B cell (primary cell): ENCODE data around the gene GET4. TPM values are rescaled to one million over a fixed set of nuclear protein-coding genes. Genes with fewer than 3 reads are reported as not detected.

Experiments used
- ATAC-seq: fragments of 200-7000 bp; cut with Tn5 transposase; one replicate; pipeline ENCODE4 v1.10.0; 2021; ENCODE audit warnings: low read depth, mild to moderate bottlenecking, moderate number of reproducible peaks, moderate library complexity
- CTCF ChIA-PET: fragments of 350-600 bp; sonication (Branson Sonifier 250); formaldehyde crosslinking; loops from one replicate; lab custom pipeline; 2021; ENCODE audit warnings: antibody characterized with exemption, inconsistent platforms; lab: Charles Lee
- POLR2A ChIA-PET: fragments of 350-600 bp; sonication (Branson Sonifier 250); formaldehyde crosslinking; loops from one replicate; lab custom pipeline; 2021; ENCODE audit warnings: antibody characterized with exemption; lab: Charles Lee
- DNase-seq: peaks from one replicate; pipeline ENCODE4 v3.0.0; 2013
- H2AFZ ChIP-seq: 2 replicates; pipeline ENCODE4 v1.6.1; 2012; ENCODE audit warnings: mild to moderate bottlenecking, low read depth, low read length; ENCODE audit not compliant: insufficient read depth, poor library complexity, severe bottlenecking
- H3K27ac ChIP-seq, 2 donors: 1 replicate in 1 of 2; 2 replicates in 1 of 2; pipeline ENCODE4 v1.5.1; 2012 to 2013; ENCODE audit warnings: low read length in 2 of 2, mild to moderate bottlenecking in 2 of 2, moderate library complexity in 1 of 2
- H3K27me3 ChIP-seq, 4 experiments: fragments of 200-600 bp in 1 of 4; sonication (generic) in 1 of 4; replicated peaks in 1 of 4; 1 replicate in 2 of 4; 2 replicates in 2 of 4; pipeline versions ENCODE4 v1.6.1 to v1.7.0; 2013 to 2016; ENCODE audit warnings: low read length in 3 of 4, mild to moderate bottlenecking in 2 of 4, mixed read lengths in 1 of 4, moderate library complexity in 1 of 4; ENCODE audit not compliant: insufficient read depth in 4 of 4, control insufficient read depth in 3 of 4; ENCODE audit errors: control extremely low read depth in 1 of 4
- H3K36me3 ChIP-seq, 2 experiments: replicated peaks in 1 of 2; 1 replicate in 1 of 2; 2 replicates in 1 of 2; pipeline versions ENCODE4 v1.6.1 to v1.7.1; 2013; ENCODE audit warnings: low read length in 1 of 2; ENCODE audit not compliant: insufficient read depth in 2 of 2, control insufficient read depth in 1 of 2; ENCODE audit errors: control extremely low read depth in 1 of 2, extremely low read depth in 1 of 2
- H3K4me1 ChIP-seq, 2 donors: fragments of 200-600 bp in 1 of 2; sonication (generic) in 1 of 2; 1 replicate in 1 of 2; 2 replicates in 1 of 2; pipeline versions ENCODE4 v1.5.1 to v1.6.1; 2013 to 2017; ENCODE audit warnings: low read length in 2 of 2; ENCODE audit not compliant: control insufficient read depth in 2 of 2, insufficient read depth in 2 of 2
- H3K4me2 ChIP-seq: replicated peaks from 2 replicates; pipeline ENCODE3; 2012; ENCODE audit warnings: mild to moderate bottlenecking, low read depth, low read length; ENCODE audit not compliant: poor library complexity, severe bottlenecking
- H3K4me3 ChIP-seq, 5 experiments: fragments of 200-600 bp in 1 of 5; sonication (generic) in 1 of 5; 1 replicate in 3 of 5; 2 replicates in 2 of 5; pipeline versions ENCODE4 v1.5.1 to v1.7.0; 2011 to 2016; ENCODE audit warnings: low read length in 4 of 5, mild to moderate bottlenecking in 4 of 5, low read depth in 2 of 5, control low read depth in 1 of 5, moderate library complexity in 1 of 5; ENCODE audit not compliant: insufficient read depth in 1 of 5; ENCODE audit errors: control extremely low read depth in 1 of 5, extremely low read depth in 1 of 5
- H3K79me2 ChIP-seq: fragments of 200-600 bp; sonication (generic); one replicate; pipeline ENCODE4 v1.6.0; 2016; ENCODE audit warnings: low read length; ENCODE audit not compliant: control insufficient read depth, insufficient read depth
- H3K9ac ChIP-seq: fragments of 200-600 bp; sonication (generic); 2 replicates; pipeline ENCODE4 v1.6.1; 2017; ENCODE audit warnings: mild to moderate bottlenecking, low read length, moderate library complexity
- H3K9me3 ChIP-seq, 3 donors: one replicate each; pipeline versions ENCODE4 v1.6.1 to v1.7.1; 2013; ENCODE audit warnings: low read length in 2 of 3; ENCODE audit not compliant: control insufficient read depth in 2 of 3, insufficient read depth in 1 of 3; ENCODE audit errors: control extremely low read depth in 1 of 3
- H4K20me1 ChIP-seq: 2 replicates; pipeline ENCODE4 v1.6.0; 2012; ENCODE audit warnings: mild to moderate bottlenecking, low read length; ENCODE audit not compliant: insufficient read depth, control insufficient read depth, poor library complexity, severe bottlenecking
- H3K27ac Mint-ChIP-seq: one replicate; pipeline ENCODE4 v1.8.0; 2021; ENCODE audit warnings: mixed read lengths
- H3K27me3 Mint-ChIP-seq: one replicate; pipeline ENCODE4 v1.8.0; 2021; ENCODE audit warnings: mixed read lengths
- H3K4me1 Mint-ChIP-seq: one replicate; pipeline ENCODE4 v1.8.0; 2021; ENCODE audit warnings: mixed read lengths
- H3K4me3 Mint-ChIP-seq: one replicate; pipeline ENCODE4 v1.8.0; 2021; ENCODE audit warnings: mixed read lengths
- H3K9me3 Mint-ChIP-seq: one replicate; pipeline ENCODE4 v1.8.0; 2022; ENCODE audit warnings: mixed read lengths; ENCODE audit not compliant: insufficient read depth
- CTCF ChIP-seq: fragments of 200-600 bp; IDR thresholded peaks from one replicate; pipeline ENCODE4 v1.8.0; 2022; ENCODE audit warnings: antibody characterized with exemption, mild to moderate bottlenecking
- EZH2 ChIP-seq: IDR thresholded peaks from 2 replicates; pipeline ENCODE4 v1.6.1; 2012; ENCODE audit warnings: borderline replicate concordance, low read depth, mild to moderate bottlenecking, moderate library complexity, low read length; ENCODE audit not compliant: insufficient read depth, poor library complexity, severe bottlenecking
- WGBS: methylation state at CpG from one replicate; pipeline ENCODE4 v1.1.5; 2013; ENCODE audit warnings: missing lambda C conversion rate; ENCODE audit not compliant: insufficient coverage; 5-methylcytosine and 5-hydroxymethylcytosine counted together
- intact Hi-C: fragments of 100-400 bp; cut with micrococcal nuclease; formaldehyde crosslinking; loops from one replicate; pipeline ENCODE4 v1.10.0; 2022
- polyA plus RNA-seq: library from polyadenylated mRNA; depleted of rRNA; stranded (reverse); fragments of >200 nt; gene quantifications from 2 replicates; pipeline ENCODE4 v1.2.3, GENCODE V29; 2012
- total RNA-seq, 2 donors: library from RNA; stranded (reverse); fragments of 120-200 nt in 1 of 2; gene quantifications; 1 replicate in 1 of 2; 2 replicates in 1 of 2; pipeline versions ENCODE4 v1.2.3 to v1.2.4, GENCODE V29; 2013 to 2022

Gene GET4
- total and polyA plus RNA-seq, 2 donors (not counting 1 experiment from before 2014, with no cell fraction given), result 53.5 to 65.5 TPM

GRCh38 chr7:857661-858060 is 18.7 kb upstream of the GET4 start:
- no peak for ATAC-seq
- no peak overlapping the region for H3K9ac ChIP-seq
- H3K9me3 ChIP-seq, result no peaks in the 10 kb centered on the region
- H3K36me3 ChIP-seq, result peaks cover 0 to 92% of the 10 kb centered on the region in 2 experiments
- H2AFZ ChIP-seq, result no peak overlapping the region
- Mint-ChIP-seq H3K9me3 (no peaks in the 10 kb centered on the region), H3K4me1 (no peaks in the 10 kb centered on the region), H3K27me3 (no peaks in the 10 kb centered on the region), H3K4me3 (no peak overlapping the region), H3K27ac (no peak overlapping the region)
- no peak for DNase-seq
- no peak for TF ChIP-seq EZH2
- TF ChIP-seq CTCF, result no peak
- no peak overlapping the region for H3K27ac ChIP-seq
- no peak overlapping the region for H3K4me2 ChIP-seq
- no peaks in the 10 kb centered on the region for H3K27me3 ChIP-seq
- ChIA-PET CTCF (interaction anchor here (0.9 to 1.2 kb wide), 2 partner anchors 15 to 41 kb away, joined by 3 to 4 read pairs; no protein-coding TSS in a partner anchor), POLR2A (no interaction called here)
- H3K4me1 ChIP-seq, result no peaks in the 10 kb centered on the region
- no peak overlapping the region for H3K4me3 ChIP-seq
- H4K20me1 ChIP-seq, result no peaks in the 10 kb centered on the region
- intact Hi-C loops, result no loop called here
- no peaks in the 10 kb centered on the region for H3K79me2 ChIP-seq
- WGBS, result 97% methylated on average over 9 of the region's 9 CpGs

GRCh38 chr7:859359-860030 is 16.9 kb upstream of the GET4 start:
- no peaks in the 10 kb centered on the region for H3K79me2 ChIP-seq
- no peak for ATAC-seq
- no peak overlapping the region for H3K27ac ChIP-seq
- no peaks in the 10 kb centered on the region for H3K9me3 Mint-ChIP-seq
- peaks cover 0 to 78% of the 10 kb centered on the region in 2 experiments for H3K36me3 ChIP-seq
- H3K27me3 ChIP-seq, result no peaks in the 10 kb centered on the region
- H3K9me3 ChIP-seq, result no peaks in the 10 kb centered on the region
- TF ChIP-seq EZH2, result no peak
- TF ChIP-seq CTCF, result no peak
- POLR2A ChIA-PET, result no interaction called here
- CTCF ChIA-PET, result interaction anchor here (0.8 to 0.9 kb wide), 2 partner anchors 13 to 14 kb away, joined by 3 to 4 read pairs; no protein-coding TSS in a partner anchor
- no peak overlapping the region for H2AFZ ChIP-seq
- H3K4me3 Mint-ChIP-seq, result no peak overlapping the region
- intact Hi-C loops, result no loop called here
- H3K27ac Mint-ChIP-seq, result no peak overlapping the region
- WGBS, result 95% methylated on average over 12 of the region's 16 CpGs
- no peaks in the 10 kb centered on the region for H4K20me1 ChIP-seq
- H3K4me2 ChIP-seq, result no peak overlapping the region
- no peaks in the 10 kb centered on the region for H3K4me1 Mint-ChIP-seq
- no peaks in the 10 kb centered on the region for H3K4me1 ChIP-seq
- H3K9ac ChIP-seq, result no peak overlapping the region
- no peak overlapping the region for H3K4me3 ChIP-seq
- no peaks in the 10 kb centered on the region for H3K27me3 Mint-ChIP-seq
- no peak for DNase-seq
